ENCODE measurements around the gene OMG.
"Not testable (repeated sequence)": the region's sequence is repeated elsewhere in the genome, so short reads cannot be mapped to it uniquely, and the experiment has no call there.

- TF ChIP-seq EZH2 (IDR thresholded peaks at IDR 0.05; ENCODE audit: borderline replicate concordance, insufficient read depth, low read depth, low read length, poor library complexity, severe bottlenecking); CTCF (IDR thresholded peaks at IDR 0.05): not testable (repeated sequence)
Measured at GRCh38 chr17:31345191-31345747, 48.2 kb upstream of the OMG start.

Data from B cell (primary cell).